Retinal pigment epithelial cell (primary cell): Measurements from ENCODE around the gene CNTN4.

Source experiments
- DNase-seq: peaks from one replicate; pipeline ENCODE4 v3.0.0-alpha.2; 2010; ENCODE audit warnings: low read depth
- H3K4me3 ChIP-seq: 2 replicates; pipeline ENCODE4 v1.5.1; 2011; ENCODE audit warnings: mild to moderate bottlenecking, low read length, control low read depth, moderate library complexity
- TF ChIP-seq, protein P1 (sequence below): conservative IDR thresholded peaks from 2 replicates; pipeline ENCODE4 v1.5.1; 2011; ENCODE audit warnings: low read depth, low read length, control low read depth, inconsistent platforms

Gene CNTN4

DNA sequence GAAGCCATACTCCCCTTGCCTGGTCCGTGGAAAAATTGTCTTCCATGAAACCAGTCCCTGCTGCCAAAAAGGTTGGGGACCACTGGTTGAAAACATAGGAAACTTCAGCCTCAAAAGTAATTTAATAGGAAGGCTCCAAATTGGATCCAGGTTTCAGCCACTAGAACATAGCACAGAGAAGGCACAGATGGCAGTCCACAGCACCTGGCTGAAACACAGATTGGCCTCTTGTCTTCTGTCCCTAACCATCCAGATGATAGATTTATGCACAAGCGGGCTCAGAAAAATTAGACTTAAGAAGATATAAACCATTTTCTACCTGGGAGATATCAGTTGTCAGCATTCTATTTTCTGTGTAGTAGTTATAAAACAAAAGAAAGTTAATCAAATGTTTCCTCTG, 397.1 kb downstream of the CNTN4 start:
- DNase-seq: no peak
- H3K4me3 ChIP-seq: no peak overlapping the region
- TF ChIP-seq, protein P1, sequence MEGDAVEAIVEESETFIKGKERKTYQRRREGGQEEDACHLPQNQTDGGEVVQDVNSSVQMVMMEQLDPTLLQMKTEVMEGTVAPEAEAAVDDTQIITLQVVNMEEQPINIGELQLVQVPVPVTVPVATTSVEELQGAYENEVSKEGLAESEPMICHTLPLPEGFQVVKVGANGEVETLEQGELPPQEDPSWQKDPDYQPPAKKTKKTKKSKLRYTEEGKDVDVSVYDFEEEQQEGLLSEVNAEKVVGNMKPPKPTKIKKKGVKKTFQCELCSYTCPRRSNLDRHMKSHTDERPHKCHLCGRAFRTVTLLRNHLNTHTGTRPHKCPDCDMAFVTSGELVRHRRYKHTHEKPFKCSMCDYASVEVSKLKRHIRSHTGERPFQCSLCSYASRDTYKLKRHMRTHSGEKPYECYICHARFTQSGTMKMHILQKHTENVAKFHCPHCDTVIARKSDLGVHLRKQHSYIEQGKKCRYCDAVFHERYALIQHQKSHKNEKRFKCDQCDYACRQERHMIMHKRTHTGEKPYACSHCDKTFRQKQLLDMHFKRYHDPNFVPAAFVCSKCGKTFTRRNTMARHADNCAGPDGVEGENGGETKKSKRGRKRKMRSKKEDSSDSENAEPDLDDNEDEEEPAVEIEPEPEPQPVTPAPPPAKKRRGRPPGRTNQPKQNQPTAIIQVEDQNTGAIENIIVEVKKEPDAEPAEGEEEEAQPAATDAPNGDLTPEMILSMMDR: no peak

DNA sequence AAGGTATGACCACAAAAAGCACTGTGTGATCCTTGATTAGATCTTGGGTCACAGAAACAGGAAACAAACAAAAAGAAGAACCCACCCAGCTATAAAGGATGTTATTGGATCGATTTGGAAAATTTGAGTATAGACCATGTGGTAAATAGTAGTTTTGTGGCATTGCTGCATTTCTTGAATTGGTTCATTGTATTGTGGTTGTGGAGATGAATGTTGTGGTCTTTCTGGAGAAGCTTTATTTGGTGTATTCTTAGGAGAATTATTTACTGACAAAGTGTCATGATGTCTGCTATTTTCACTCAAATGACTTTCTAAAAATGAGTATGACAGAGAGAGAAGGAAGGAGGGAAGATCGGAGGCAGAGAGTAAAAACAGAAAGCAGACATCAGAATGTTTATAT, 406.2 kb downstream of the CNTN4 start:
- DNase-seq: no peak
- H3K4me3 ChIP-seq: no peak overlapping the region
- TF ChIP-seq, protein P1: no peak

DNA sequence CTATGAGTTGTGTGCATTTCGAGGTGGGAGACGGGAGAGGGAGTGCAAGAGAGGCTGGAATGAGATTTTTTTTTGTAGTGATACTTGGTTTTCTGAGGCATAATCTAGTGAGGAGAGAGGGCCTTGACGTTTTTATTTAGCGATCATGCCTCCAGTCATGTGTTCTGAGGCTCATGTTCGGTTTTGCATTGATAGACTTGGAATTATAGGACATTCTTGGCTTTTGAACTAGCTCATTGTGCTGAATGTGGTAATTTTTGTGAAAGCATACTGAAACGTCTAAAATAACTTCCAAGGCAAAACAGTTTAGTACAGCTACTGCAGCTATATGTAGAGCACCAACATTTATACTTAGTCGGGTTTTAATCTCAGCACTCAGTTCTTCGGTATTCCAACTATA, 408.1 kb downstream of the CNTN4 start:
- TF ChIP-seq, protein P1: no peak
- no peak for DNase-seq
- H3K4me3 ChIP-seq: no peak overlapping the region

DNA sequence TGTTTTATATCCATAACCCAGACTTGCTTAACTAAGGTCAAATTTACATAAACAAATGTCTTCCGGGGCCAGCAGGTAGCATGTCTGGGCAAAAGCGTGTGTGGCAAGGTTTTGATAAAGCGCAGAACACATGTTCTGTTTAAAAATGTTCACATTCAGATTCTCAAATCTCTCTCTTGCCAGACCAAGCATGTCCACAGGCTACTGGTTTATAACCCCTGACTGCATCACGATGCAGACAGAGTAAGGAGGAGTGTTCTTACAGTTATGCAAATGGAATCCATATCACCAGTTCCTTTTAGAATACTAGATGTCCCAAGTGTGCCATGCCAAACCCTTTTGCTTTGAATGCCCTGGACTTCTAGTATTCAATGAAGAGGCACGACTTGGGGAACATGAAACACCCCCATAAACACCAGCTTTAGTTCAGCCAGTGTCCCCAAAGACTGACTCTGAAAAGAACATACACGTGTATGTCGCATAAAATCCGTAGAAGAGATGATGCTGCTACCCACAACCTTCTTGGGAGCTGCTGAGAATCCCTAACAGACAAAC, 412.0 kb downstream of the CNTN4 start:
- TF ChIP-seq, protein P1: no peak
- H3K4me3 ChIP-seq: no peak overlapping the region
- DNase-seq: no peak

DNA sequence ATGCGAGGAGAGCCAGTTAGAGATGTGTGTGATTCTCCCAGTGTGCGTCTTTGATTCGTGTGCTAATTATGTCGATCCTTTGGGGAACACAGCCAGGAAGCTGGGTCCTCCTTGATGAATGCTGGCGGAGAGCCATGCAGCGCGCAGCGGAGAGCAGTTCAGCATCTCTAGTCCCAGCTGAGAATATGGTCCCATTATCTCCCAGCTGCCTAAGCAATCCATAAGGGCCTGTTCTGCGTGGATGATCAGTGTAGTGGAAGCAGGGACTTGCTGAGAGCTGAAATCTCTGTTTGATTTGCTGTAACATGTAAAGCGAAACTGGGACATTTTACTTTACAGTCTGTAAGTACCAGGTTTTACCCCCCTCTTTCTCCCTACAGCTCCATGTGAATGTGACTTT, 412.7 kb downstream of the CNTN4 start:
- no peak for DNase-seq
- TF ChIP-seq, protein P1: no peak
- no peak overlapping the region for H3K4me3 ChIP-seq

DNA sequence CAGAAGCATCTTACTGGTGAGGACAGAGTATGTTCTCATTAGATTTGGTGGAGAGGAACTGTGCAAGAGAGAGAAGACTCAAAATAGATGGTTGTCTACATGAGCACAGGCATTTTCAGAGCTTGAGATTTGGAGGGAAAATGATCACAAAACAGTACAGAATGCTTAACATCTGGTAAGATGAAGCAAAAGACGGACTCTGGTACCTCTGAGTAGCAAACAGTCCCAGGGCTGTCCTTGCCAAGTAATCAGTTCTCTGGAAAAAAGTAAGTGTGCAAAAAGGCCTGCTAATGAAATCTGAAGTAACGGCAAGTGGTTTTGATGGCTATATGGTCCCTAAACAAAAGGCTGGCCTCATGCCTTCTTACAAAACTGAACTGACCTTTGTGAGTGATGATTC, 414.2 kb downstream of the CNTN4 start:
- H3K4me3 ChIP-seq: no peak overlapping the region
- DNase-seq: no peak
- TF ChIP-seq, protein P1: no peak

DNA sequence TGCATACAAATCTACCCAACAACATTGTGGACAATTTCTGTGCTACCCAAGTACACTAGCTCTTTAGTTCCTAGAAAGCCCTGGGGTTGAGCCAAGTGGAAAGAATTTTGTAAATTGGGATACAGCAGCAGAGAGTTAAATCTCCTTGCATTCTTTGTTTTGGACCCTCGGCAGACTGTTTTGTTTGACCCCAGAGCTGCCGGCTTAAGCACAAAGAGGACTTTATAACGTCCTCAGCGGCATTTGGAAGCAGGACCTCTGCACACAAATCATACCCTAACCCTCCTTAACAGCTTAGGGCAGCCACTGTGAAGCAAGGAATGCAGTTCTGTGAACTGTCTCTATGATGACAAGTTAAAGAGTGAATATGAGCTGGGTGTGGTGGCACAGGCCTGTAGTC, 415.3 kb downstream of the CNTN4 start:
- TF ChIP-seq, protein P1: no peak
- H3K4me3 ChIP-seq: no peak overlapping the region
- no peak for DNase-seq
